Measurements from ENCODE around the gene OR56A1.

Gene OR56A1

GRCh38 chr11:6013042-6013441 lies 17.5 kb downstream of the OR56A1 start:
- in situ Hi-C loops (cut with MboI; ENCODE audit: low sequenced_read_pairs, unreplicated experiment), result loop anchor here (25.0 kb wide), 1 partner anchor 299 kb away; the partner anchor contains the start of gene CAVIN3
- TF ChIP-seq CTCF (IDR thresholded peaks at IDR 0.05; ENCODE audit: borderline replicate concordance, control extremely low read depth, extremely low read depth, insufficient read depth, missing control alignments), result no peak
- no peak for DNase-seq (ENCODE audit: low spot score)

- no peak for TF ChIP-seq CTCF (IDR thresholded peaks at IDR 0.05; ENCODE audit: borderline replicate concordance, control extremely low read depth, extremely low read depth, insufficient read depth, missing control alignments)
- no peak for DNase-seq (ENCODE audit: low spot score)
- in situ Hi-C loops (cut with MboI; ENCODE audit: low sequenced_read_pairs, unreplicated experiment), result loop anchor here (25.0 kb wide), 1 partner anchor 300 kb away; the partner anchor contains the start of gene CAVIN3
Measured at GRCh38 chr11:6012035-6012668, 18.4 kb downstream of the OR56A1 start.

- in situ Hi-C loops (cut with MboI; ENCODE audit: low sequenced_read_pairs, unreplicated experiment), result loop anchor here (25.0 kb wide), 1 partner anchor 305 kb away; the partner anchor contains the start of gene CAVIN3
- TF ChIP-seq CTCF (IDR thresholded peaks at IDR 0.05; ENCODE audit: borderline replicate concordance, control extremely low read depth, extremely low read depth, insufficient read depth, missing control alignments), result no peak
- DNase-seq (ENCODE audit: low spot score), result no peak
Measured at GRCh38 chr11:6006846-6007245, 23.7 kb downstream of the OR56A1 start, which contains the start of gene OR56A4. OR56A4 (minus strand) TSS chr11:6006946; CDS start chr11:6002992, 3,954 bp downstream.

- in situ Hi-C loops (cut with MboI; ENCODE audit: low sequenced_read_pairs, unreplicated experiment), result loop anchor here (25.0 kb wide), 1 partner anchor 306 kb away; the partner anchor contains the start of gene CAVIN3
- no peak for DNase-seq (ENCODE audit: low spot score)
- TF ChIP-seq CTCF (IDR thresholded peaks at IDR 0.05; ENCODE audit: borderline replicate concordance, control extremely low read depth, extremely low read depth, insufficient read depth, missing control alignments), result no peak
Measured at GRCh38 chr11:6006395-6006794, 24.2 kb downstream of the OR56A1 start.

GRCh38 chr11:6002202-6002699 lies 28.3 kb downstream of the OR56A1 start:
- in situ Hi-C loops (cut with MboI; ENCODE audit: low sequenced_read_pairs, unreplicated experiment), result loop anchor here (25.0 kb wide), 1 partner anchor 310 kb away; the partner anchor contains the start of gene CAVIN3
- no peak for TF ChIP-seq CTCF (IDR thresholded peaks at IDR 0.05; ENCODE audit: borderline replicate concordance, control extremely low read depth, extremely low read depth, insufficient read depth, missing control alignments)
- DNase-seq (ENCODE audit: low spot score), result no peak

- in situ Hi-C loops (cut with MboI; ENCODE audit: low sequenced_read_pairs, unreplicated experiment), result no loop called here
- TF ChIP-seq CTCF (IDR thresholded peaks at IDR 0.05; ENCODE audit: borderline replicate concordance, control extremely low read depth, extremely low read depth, insufficient read depth, missing control alignments), result no peak
Measured at GRCh38 chr11:5994791-5995190, 35.8 kb downstream of the OR56A1 start.

More at GRCh38 chr11:5994791-5995190, 35.8 kb downstream of the OR56A1 start:
- no peak for DNase-seq (ENCODE audit: low spot score)

All from GM13976 (cell line).